Ascending aorta (tissue), 2 donors: ENCODE data around the gene TLL2. TPM values are rescaled to one million over a fixed set of nuclear protein-coding genes. Genes with fewer than 3 reads are reported as not detected.

ENCODE experiments used
- DNase-seq, 2 donors: peaks; one replicate each; pipeline ENCODE4 v3.0.0-alpha.2; 2019; ENCODE audit warnings: low spot score in 2 of 2
- H3K27ac ChIP-seq, 2 donors: fragments of 200-600 bp; sonication (generic); one replicate each; pipeline ENCODE4 v1.5.1; 2016 to 2017; ENCODE audit warnings: mild to moderate bottlenecking in 1 of 2
- H3K27me3 ChIP-seq: fragments of 200-600 bp; sonication (generic); one replicate; pipeline ENCODE4 v1.5.1; 2017
- H3K36me3 ChIP-seq, 2 donors: fragments of 200-600 bp; sonication (generic); one replicate each; pipeline ENCODE4 v1.5.1; 2016
- H3K4me1 ChIP-seq, 2 donors: fragments of 200-600 bp; sonication (generic); one replicate each; pipeline ENCODE4 v1.5.1; 2016 to 2017; ENCODE audit warnings: mild to moderate bottlenecking in 1 of 2
- H3K4me3 ChIP-seq, 2 donors: fragments of 200-600 bp; sonication (generic); one replicate each; pipeline ENCODE4 v1.5.1; 2016 to 2017; ENCODE audit warnings: mild to moderate bottlenecking in 1 of 2
- H3K9me3 ChIP-seq, 2 donors: fragments of 200-600 bp; sonication (generic); one replicate each; pipeline ENCODE4 v1.5.1; 2016
- intact Hi-C: fragments of 100-400 bp; cut with DNase I; formaldehyde crosslinking; loops from one replicate; pipeline ENCODE4 v1.15.1; 2023
- total RNA-seq: library from RNA; depleted of rRNA; stranded (reverse); fragments of >200 nt; gene quantifications from one replicate; pipeline ENCODE4 v1.1.0, GENCODE V29; 2016
- TF ChIP-seq, protein P1 (sequence below), 3 experiments: fragments of 200-600 bp in 2 of 3; fragments of 450-650 bp in 1 of 3; sonication (generic) in 2 of 3; IDR thresholded peaks; one replicate each; pipeline ENCODE4 v1.5.1; 2016 to 2019; ENCODE audit warnings: antibody characterized with exemption in 3 of 3, mild to moderate bottlenecking in 1 of 3, moderate library complexity in 1 of 3

TLL2 gene
- total RNA-seq, 1 donor from 2014 or later = not detected

DNA sequence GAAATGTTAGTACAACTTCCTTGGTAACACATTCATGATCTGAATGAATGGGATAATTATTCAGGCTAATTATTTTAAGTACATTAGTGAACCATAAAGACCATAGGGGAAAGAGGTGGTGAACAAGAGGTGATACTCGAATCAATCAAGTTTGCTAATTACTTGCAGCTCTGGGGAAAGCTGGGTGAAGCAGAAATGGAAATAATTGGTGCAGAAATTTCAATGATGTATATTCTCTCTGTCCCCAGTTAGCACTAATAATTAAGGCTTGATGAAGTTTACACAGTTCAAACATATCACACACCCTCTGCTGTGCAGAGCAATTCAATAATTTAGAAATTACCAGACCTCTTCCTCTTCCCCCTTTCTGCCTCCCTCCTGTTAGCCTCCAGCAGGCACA is 105.5 kb downstream of the TLL2 start:
- TF ChIP-seq, protein P1, sequence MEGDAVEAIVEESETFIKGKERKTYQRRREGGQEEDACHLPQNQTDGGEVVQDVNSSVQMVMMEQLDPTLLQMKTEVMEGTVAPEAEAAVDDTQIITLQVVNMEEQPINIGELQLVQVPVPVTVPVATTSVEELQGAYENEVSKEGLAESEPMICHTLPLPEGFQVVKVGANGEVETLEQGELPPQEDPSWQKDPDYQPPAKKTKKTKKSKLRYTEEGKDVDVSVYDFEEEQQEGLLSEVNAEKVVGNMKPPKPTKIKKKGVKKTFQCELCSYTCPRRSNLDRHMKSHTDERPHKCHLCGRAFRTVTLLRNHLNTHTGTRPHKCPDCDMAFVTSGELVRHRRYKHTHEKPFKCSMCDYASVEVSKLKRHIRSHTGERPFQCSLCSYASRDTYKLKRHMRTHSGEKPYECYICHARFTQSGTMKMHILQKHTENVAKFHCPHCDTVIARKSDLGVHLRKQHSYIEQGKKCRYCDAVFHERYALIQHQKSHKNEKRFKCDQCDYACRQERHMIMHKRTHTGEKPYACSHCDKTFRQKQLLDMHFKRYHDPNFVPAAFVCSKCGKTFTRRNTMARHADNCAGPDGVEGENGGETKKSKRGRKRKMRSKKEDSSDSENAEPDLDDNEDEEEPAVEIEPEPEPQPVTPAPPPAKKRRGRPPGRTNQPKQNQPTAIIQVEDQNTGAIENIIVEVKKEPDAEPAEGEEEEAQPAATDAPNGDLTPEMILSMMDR (IDR thresholded peaks at IDR 0.05) = no peak
- intact Hi-C loops = no loop called here
- H3K4me1 ChIP-seq = no peaks in the 10 kb centered on the region
- no peak overlapping the region for H3K4me3 ChIP-seq
- no peaks in the 10 kb centered on the region for H3K9me3 ChIP-seq
- no peaks in the 10 kb centered on the region for H3K36me3 ChIP-seq
- no peak overlapping the region for H3K27ac ChIP-seq
- DNase-seq = no peak
- no peaks in the 10 kb centered on the region for H3K27me3 ChIP-seq

DNA sequence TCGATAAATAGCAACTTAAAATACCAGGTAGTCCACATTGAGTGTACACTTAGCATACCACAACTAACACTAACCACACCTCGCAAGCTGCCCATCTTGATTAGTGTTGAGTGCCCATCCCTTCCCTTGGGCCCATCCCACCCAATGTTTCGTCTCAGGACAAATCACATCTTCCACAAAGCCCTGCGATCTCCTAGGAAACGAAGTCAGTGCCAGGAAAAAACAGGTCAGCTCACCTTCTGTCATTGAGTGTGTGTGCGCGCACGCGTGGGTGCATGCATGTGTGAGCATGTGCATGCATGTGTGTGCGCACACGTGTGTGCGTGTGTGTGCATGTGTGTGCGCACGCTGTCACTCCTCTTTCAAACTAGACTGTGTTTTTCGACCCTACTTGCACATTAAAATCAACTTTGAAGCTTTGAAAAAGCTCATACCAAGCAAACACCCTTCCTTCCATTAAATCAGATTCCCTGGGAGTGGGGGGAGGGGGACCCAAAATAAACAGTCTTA is 106.1 kb downstream of the TLL2 start:
- intact Hi-C loops = no loop called here
- DNase-seq = no peak
- Histone ChIP-seq H3K9me3 (no peaks in the 10 kb centered on the region), H3K36me3 (no peaks in the 10 kb centered on the region), H3K27ac (no peak overlapping the region), H3K27me3 (no peaks in the 10 kb centered on the region), H3K4me3 (no peak overlapping the region), H3K4me1 (no peaks in the 10 kb centered on the region)
- TF ChIP-seq, protein P1 (IDR thresholded peaks at IDR 0.05) = no peak

DNA sequence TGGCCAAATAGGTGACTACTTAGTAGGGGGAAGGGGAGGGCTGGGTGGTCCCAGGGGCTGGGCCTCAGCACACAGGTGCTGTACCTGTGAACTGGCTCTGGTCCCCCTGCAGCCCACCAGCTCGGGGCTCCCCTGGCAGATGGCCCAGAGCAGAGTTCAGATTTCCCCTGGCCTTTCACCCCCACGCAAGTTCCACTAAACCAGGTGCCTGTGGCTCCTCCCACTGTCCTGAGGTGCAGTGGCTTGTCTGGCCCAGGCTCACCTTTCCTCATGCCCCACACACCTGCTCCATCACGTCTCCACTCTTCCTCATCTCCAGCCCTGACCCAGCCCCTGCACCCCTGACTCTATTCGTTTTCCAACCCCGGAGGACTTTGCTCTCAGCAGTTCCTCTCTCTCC is 107.6 kb downstream of the TLL2 start:
- H3K4me1 ChIP-seq = no peaks in the 10 kb centered on the region
- no peaks in the 10 kb centered on the region for H3K27me3 ChIP-seq
- no peak for DNase-seq
- no peaks in the 10 kb centered on the region for H3K36me3 ChIP-seq
- intact Hi-C loops = no loop called here
- TF ChIP-seq, protein P1 (IDR thresholded peaks at IDR 0.05) = no peak
- H3K9me3 ChIP-seq = no peaks in the 10 kb centered on the region
- no peak overlapping the region for H3K27ac ChIP-seq
- H3K4me3 ChIP-seq = no peak overlapping the region

DNA sequence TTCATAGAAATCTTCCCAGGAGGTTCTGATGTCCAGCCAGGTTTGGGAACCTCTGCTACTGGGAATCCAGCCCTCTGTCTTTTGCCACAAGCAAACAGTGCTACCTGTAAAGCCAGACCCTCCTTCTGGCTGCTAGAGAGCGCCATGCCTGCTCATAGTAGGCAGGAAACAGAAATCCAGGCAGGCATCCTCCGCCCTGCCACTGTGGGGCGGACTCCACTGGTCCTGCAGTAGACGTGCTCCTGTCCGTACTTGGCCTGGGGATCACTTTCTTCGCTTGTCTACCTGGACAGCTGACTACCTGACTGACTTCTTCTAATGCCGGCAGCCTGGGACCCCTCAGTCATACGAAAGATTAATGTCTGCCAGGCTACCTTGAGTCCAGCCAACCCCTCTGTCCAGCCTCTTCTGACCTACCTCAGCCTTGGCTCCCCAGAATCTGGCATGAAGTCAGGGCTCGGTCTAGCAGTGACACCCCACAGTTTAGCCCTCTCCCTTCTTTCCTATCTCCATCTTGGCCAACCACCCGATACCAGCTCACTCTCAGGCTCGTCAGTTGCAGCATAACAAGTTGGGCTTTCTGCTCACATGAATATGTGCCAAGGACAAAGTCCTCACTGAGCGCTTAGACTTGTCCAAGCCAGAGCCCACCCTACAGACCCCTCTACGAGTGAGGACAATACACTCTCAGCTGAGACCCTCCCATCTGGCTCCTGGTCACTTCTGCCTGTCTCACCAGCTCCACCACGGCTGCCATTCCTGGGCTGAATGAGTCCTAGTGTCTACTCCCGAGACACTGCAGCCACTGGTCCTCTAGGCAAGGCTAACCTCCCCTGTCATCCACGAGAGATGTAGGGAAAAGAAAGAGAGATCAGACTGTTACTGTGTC is 111.1 kb downstream of the TLL2 start:
- H3K4me3 ChIP-seq = no peak overlapping the region
- H3K27me3 ChIP-seq = no peaks in the 10 kb centered on the region
- H3K27ac ChIP-seq = no peak overlapping the region
- intact Hi-C loops = no loop called here
- DNase-seq = no peak
- TF ChIP-seq, protein P1 (IDR thresholded peaks at IDR 0.05) = no peak
- no peaks in the 10 kb centered on the region for H3K36me3 ChIP-seq
- no peaks in the 10 kb centered on the region for H3K9me3 ChIP-seq
- H3K4me1 ChIP-seq = no peaks in the 10 kb centered on the region

DNA sequence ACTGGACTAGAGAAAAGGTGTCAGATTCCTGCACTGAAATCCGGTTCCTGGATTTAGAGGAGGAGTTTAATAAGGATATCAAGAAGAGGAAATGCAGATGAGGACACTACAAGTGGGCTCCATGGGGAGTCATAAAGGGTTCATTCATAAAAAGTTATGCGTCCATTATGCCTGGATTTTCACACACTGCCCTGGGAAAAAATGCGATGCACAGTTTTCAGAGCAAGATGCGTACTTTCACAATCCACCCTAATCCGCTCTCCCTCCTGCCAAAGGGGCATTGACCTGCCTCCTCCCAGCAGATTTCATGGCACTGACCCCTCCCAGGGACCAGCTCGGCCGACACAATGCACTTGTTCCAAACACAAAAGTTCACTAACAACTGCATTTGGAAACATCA is 112.7 kb downstream of the TLL2 start:
- intact Hi-C loops = no loop called here
- no peak overlapping the region for H3K27ac ChIP-seq
- no peak overlapping the region for H3K4me3 ChIP-seq
- no peaks in the 10 kb centered on the region for H3K4me1 ChIP-seq
- H3K27me3 ChIP-seq = no peaks in the 10 kb centered on the region
- no peak for DNase-seq
- H3K9me3 ChIP-seq = no peaks in the 10 kb centered on the region
- TF ChIP-seq, protein P1 (IDR thresholded peaks at IDR 0.05) = no peak
- H3K36me3 ChIP-seq = no peaks in the 10 kb centered on the region
